Activated CD8-positive, alpha-beta memory T cell treated with anti-CD3 and anti-CD28 coated beads, Interleukin-2, amount 50 U/mL, for 24 hours (primary cell): ENCODE measurements around the gene ATR.
"Not testable (repeated sequence)": the region's sequence is repeated elsewhere in the genome, so short reads cannot be mapped to it uniquely, and the experiment has no call there.

ENCODE experiments used
- DNase-seq: peaks from one replicate; pipeline ENCODE4 v3.0.0-alpha.2; 2020; ENCODE audit errors: extremely low read depth

The ATR gene

DNA sequence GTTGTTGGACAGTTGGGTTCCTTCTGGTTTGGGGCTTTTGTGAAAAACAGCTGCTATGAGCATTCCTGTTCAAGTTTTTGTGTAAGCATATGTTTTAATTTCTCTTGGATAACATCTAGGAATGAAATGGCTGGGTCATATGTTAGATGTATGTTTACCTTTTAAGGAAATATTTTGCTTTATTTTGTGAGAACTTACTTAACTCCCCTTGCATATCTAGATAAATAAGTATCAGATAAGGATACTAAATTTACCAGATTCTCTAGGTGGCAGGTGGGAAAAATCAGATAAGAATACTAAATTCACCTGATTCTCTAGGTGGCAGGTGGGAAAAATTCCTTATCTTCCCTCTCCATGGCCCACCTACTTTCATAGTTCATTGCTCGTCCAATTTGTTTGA, 16.6 kb upstream of the ATR start:
- DNase-seq = no peak

DNA sequence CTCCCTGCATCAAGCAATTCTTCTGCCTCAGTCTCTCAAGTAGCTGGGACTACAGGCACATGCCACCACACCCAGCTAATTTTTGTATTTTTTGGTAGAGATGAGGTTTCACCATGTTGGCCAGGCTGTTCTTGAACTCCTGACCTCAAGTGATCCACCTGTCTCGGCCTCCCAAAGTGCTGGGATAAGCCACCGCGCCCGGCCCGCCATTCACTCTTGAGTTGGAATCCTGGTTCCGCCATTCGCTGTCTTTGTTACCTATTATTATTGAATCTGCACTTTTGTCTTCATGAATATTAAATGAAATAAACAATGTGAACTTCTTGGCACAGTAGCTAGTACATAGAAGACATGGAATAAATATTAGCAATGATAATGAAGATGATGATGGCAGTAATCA, 13.7 kb upstream of the ATR start:
- DNase-seq = not testable (repeated sequence)

DNA sequence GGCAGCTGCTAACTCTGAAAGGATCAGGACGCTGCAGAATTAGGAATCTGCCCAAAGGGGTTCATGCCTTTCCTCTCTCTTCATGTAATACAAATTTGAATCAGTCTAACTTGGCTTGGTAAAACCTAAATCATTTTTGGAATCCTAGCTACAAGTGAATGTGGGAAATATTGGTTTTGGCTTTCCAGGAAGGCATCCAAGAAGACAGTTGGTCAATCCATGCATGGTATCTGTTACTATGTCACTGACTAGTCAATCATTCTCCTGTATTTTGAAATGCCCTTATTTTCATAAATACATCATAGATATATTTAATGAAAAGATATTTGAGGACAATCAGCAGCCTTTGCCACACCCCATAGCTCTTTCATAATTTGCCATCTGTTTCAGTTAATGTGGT, 10.2 kb upstream of the ATR start:
- DNase-seq = no peak

DNA sequence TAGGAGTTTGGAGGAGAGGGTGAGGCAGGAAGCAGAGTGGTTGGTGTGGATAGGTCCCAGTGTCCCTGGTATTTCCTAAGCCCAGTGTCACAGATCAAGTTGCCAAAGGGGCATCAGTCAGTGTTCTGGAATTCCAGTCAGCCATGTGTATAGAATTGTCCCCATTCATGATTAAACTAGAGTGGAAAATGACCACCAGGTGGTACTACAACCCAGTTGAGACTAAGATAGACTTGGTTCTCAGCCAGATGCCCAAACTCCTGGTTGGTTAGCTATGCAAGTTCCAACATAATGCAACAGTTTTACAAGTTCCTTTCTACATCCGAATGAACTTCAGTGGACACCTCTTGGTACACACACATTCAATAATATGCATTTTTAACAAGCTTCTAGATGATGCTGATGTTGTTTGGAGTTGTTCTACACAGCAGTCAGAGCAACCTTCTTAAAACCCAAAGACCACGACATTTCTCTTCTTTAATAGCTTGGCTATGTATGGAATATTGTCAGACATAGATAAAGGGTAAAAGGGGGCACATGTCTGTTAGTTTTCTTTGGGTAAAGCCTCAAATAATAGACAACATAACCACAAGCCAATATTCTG, 8.4 kb upstream of the ATR start:
- no peak for DNase-seq

DNA sequence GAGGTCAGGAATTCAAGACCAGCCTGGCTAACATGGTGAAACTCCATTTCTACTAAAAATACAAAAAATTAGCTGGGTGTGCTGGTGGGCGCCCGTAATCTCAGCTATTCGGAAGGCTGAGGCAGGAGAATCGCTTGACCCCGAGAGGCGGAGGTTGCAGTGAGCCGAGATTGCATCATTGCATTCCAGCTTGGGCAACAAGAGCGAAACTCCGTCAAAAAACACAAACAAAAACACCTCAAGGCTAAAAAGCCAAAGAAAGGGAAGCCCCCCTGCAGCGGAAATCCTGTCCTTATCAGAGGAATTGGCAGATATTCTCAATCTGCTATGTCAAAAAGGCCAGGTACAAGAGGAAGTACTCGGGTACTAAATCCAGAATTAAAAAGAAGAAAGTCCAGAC, 2.5 kb upstream of the ATR start:
- not testable (repeated sequence) for DNase-seq

DNA sequence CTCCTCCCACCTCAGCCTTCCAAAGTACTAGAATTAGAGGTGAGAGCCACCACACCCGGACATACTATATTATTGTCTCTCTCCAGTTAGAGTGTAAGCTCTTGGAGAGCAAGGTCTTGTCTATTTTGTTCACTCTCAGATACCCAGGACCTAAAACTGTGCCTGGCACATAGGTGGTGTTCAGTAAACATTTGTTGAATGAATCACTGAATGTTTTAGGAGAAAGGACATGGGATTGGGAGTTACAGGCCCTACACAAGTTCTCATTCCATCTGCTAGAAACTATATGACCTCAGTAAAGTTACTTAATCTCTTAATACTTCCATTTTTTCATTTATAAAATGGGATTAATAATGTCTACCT, 1.5 kb upstream of the ATR start:
- no peak for DNase-seq

DNA sequence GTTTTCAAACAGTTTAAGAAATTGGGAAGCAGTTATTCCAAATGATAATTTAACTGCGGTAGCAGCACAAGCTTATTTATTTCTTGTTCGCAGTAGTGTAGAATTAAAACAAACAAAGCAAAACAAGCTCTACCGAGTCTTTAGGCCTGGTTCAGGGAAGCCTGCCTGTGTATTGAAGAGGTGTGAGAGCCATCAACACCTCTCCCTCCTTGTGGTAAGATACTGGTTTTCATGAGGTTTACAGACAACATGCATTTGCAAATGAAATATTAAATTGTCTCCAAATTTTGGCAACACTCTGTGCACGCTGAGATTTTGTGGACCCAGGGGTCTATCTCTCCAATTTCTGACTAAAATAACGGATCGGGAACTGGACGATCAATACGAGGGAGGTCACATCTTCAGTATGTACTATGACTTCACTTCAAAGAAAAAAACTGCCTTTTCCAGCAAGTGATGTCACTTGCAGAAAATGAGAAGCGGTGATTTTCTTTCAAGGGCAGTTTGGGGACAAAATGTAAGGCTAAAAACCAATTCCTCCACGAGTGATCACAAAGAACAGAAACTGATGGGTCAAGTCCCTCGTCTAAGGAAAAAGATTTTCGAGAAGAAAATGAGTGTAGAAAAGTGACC, 721 bp downstream of the ATR start:
- DNase-seq = no peak

DNA sequence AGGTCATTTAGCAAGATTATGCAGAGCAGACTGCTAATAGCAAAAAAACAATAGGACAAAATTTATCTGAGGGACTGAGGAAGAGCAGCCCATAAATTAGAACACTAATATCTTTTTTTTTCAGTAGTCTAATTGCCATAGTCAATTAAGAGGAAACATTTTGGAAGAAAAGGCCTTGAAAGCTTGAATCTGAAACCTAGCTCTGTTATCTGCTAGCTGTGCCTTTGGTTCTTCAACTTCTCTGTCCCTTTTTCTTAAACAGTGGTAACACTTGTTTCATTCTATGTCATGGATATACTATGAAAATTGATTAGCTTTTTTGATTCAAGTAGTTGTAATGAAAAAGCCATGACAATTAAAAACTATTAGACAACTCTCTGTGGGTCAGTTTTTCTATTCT, 1.7 kb downstream of the ATR start:
- no peak for DNase-seq

DNA sequence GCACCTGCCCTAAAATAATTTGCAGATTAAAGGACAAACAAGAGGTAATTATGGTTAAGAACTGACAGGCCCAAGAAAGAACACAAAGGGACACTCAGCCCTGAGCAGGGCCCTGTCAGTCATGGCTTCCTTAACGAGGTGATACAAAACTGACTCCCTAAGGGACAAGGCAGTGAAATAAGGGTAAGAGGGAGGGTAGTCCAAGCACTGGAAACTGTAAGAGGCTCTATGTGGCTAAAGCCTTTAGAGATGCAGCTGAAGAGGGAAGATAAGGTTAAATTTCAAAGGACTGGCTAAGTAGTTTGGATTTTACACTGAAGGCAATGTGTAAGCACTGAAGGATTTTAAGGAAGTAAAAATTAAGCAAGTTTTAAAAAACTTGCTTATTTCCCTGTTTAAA, 3.9 kb downstream of the ATR start:
- DNase-seq = no peak

DNA sequence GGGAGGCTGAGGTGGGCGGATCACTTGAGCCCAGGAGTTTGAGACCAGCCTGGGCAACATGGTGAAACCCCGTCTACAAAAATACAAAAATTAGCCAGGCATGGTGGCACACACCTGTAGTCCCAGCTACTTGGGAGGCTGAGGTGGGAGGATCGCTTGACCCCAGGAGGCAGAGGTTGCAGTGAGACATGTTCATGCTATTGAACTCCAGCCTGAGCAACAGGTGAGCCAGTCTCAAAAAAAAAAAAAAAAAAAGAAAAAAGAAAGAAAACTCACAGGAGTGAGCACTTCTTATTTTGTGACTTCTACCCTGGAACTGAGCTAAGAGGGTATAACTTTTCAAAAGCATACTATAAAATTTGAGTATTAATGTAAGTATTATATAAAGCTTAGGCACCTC, 4.3 kb downstream of the ATR start:
- not testable (repeated sequence) for DNase-seq

DNA sequence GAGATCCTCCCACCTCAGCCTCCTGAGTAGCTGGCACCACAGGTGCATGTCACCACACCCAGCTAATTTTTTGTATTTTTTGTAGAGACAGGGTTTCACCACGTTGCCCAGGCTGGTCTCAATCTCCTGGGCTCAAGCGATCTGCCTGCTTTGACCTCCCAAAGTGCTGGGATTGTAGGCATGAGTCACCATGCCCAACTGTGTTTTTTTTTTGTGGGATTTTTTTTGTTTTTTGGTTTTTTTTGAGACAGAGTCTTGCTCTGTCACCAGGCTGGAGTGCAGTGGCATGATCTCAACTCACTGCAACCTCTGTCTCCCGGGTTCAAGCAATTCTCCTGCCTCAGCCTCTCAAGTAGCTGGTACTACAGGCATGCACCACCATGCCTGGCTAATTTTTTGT, 9.1 kb downstream of the ATR start:
- not testable (repeated sequence) for DNase-seq

DNA sequence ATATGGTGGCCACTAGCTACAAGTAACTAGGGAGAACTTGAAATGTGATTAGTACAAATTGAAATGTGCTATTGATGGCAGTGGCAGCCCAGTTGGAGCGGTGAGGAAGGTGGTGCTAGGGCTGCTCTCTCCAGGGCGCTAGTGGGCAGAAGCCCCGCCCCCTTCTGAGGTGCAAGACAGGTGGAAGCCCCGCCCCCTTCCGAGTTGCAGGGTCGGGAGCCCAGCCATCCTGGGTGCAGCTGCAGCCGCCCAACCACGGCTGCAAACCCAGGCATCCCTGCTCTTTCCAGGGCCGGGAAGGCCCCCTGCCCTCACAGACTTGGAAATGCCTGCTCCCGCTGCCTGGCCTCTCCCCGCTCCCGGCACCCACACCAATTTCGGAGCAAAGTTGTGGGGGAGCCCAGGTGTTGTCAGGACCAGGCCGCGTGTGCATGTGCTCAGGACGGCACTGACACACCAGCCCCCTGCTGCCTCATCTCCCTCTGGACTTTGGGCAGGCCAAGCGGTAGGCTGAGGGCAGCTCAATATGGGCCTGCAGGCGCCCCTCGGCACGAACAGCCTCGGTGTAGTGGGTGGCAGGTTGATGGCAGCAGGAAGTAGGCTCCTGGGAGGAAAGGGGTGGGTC, 10.0 kb downstream of the ATR start:
- DNase-seq = no peak

DNA sequence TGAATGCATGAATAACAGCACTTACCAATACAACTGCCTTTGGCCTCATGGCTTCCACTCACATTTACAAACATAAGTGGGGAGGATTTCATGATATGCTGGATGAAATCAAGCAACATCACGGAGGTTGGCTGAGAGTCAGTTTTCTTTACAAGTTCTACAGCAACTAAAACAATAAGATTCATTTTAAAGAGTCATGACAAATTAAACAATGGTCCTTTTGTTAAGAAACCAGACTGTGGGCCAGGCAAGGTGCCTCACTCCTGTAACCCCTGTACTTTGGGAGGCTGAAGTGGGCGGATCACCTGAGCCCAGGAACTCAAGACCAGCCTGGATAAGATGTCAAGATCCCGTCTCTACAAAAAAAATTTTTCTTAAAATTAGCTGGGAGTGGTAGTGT, 12.4 kb downstream of the ATR start:
- no peak for DNase-seq

DNA sequence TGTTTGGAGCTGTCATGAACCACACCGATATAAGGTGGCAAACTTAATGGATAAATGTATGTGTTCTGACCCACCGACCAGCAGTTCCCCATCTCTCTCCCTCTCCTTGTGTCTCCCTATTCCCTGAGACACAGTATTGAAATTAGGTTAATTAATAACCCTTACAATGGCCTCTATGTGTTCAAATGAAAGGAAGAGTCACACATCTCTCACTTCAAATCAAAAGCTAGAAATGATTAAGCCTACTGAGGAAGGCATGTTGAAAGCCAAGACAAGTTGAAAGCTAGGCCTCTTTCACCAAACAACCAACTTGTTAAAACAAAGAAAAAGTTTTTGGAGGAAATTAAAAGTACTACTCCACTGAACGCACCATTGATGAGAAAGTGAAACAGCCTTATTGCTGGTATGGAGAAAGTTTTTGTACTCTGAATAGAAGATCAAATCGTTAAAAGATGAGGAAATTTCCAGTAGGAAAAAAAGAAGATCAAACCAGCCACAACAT, 15.0 kb downstream of the ATR start:
- no peak for DNase-seq

DNA sequence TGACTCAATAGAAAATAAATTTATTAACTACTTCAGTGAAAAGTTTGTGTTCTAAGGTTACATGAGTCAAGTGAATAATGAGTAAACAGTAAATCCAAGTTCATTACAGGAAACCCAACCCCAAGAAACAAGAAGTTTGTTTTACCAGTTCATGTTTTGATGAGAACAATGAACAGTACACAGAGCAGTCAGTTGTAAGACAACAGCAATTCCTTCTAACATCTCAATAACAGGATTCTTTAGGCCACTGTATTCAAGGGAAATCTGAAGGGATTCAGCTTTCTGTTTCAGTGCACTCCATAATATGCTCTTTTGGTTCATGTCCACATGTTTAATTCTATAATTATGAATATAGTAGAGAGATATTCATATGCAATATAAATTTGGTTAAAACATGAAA, 18.4 kb downstream of the ATR start:
- DNase-seq = no peak

DNA sequence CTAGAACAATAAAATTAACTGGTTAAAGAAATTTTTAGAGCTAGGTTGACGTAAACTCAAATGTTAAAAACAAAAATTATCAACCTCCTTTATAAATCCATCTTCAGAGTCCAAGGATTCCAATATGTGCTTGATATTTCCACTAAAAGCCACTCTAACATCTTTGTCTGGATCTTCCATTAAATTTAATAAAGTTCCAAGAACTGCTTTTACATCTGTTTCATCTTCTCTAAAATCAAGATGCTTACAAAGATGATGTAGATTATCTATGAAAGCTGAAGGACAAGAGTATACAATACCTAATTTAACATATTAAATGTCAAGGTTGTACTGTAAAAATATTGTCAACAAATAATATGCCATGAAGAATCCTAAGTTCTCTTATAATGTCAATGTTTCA, 24.8 kb downstream of the ATR start:
- DNase-seq = no peak

DNA sequence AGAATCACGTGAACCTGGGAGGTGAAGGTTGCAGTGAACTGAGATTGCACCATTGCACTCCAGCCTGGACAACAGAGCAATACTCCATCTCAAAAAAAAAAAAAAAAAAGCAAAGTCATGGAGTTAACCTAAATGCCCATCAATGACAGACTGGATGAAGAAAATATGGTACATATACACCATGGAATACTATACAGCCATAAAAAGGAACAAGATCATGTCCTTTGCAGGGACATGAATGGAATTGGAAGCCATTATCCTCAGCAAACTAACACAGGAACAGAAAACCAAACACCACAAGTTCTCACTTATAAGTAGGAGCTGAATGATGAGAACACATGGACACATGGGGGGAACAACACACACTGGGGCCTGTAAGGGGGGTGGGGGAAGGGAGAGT, 26.0 kb downstream of the ATR start:
- DNase-seq = not testable (repeated sequence)

DNA sequence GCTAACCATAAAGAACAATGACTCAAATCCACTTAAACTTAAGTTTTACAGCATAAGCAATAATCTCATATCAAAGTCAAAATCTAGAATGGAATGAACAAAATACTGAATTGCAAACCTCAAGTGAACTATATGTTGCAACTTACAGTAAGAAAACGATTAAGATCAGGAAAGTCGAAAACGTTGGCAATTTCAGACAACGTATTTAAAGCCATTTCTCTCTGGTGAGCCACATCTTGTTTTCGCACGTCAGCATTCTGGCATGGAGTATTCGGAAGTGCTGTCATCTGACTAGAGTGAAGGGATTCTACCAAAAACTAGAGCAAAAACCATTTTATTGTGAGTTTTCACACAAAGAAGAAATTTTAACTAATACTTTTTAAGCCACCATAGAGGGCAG, 28.5 kb downstream of the ATR start:
- DNase-seq = no peak

DNA sequence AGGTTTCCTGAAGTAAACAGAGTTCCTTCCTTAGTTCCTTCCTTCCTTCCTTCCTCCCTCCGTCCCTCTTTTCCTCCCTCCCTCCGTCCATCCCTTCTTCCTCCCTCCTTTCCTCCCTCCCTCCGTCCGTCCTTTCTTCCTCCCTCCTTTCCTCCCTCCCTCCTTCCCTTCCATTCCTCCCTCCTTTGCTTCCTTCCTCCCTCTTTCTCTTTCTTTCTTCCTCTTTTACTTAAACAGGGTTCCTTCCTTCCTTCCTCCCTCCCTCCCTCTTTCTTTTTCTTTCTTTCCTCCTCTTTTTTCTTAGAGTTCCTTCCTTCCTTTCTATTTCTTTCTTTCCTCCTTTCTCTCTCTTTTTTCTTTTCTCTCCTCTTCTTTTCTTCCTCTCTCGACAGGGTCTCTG, 35.2 kb downstream of the ATR start:
- DNase-seq = no peak

DNA sequence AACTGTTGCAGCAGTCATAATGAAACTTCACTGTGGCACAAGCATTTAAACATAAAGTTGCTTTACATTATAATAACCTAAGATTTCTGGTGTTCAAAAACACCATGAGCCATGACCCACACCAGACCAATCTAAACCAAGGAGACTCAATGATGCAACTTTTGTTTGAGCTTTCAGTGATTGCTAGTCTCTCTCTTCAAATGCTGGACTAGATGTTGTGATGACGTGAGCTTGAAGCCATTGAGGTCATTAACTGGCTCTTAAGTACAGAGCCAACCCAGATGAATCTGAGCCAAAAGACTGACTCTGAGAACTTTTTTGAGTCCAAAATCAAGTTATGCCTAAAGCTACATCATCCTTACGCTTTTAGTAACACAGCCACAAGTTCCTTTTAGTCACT, 36.5 kb downstream of the ATR start:
- DNase-seq = no peak

DNA sequence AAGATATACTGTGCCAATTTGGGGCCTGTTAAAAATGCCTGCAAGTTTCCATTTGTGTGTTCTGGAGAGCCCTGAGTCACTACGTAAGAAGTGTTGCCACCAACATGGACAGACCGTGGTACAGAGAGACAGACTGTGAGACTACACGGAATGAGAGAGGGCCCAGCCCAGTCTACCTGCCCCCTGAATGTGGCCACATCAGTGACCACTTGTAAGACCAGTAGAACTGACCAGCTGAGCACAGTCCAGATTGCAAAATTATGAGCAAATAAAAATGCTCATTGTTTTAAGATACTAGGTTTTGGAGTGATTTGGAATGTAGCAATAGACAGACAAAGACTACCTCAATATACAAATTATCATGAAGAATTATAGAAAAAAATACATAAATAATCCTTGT, 42.0 kb downstream of the ATR start:
- DNase-seq = no peak

DNA sequence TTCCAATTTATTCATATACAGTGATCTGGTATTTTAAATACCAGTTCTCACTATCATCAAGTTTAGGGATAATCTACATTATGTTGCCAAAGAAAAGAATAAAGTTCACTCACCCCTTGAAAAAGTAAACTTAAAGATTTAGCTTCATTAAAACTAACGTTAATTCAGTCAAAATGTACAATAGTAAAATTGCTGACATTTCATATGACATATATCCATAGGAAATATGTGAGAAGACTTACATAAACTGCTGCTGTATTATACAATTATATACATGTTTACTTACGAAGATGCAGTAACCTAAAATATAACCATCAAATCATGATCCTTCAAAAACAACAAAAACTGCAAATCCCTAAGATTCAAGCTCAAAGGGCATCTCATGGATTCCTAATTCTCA, 44.0 kb downstream of the ATR start:
- DNase-seq = no peak

DNA sequence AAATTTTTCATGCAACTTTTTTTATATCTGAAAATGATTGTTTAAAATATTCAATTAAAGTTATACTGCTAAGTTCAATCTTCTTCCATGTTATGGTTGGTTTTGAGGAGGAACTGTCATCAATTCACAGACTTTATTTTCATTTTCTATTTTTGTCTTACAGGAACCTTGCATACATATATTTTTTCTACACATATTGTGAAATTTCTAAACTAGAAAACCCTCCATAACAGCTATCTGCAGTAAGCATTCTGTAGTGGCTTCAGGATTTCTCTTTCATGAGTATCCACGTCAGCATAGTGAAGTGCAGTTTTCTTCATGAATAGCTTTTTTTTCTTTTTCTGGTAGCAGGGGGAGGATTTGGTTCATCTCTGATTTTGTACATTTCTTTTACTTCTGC, 48.2 kb downstream of the ATR start:
- DNase-seq = no peak
